CD4-positive, alpha-beta T cell treated with Interleukin-2 at 100 ng/mL for 4 hours (primary cell): Measurements from ENCODE around the gene DYNC1LI1.

Source experiments
- DNase-seq: peaks from one replicate; pipeline ENCODE4 v3.0.0-alpha.2; 2020; ENCODE audit warnings: low spot score

DYNC1LI1 gene

DNA sequence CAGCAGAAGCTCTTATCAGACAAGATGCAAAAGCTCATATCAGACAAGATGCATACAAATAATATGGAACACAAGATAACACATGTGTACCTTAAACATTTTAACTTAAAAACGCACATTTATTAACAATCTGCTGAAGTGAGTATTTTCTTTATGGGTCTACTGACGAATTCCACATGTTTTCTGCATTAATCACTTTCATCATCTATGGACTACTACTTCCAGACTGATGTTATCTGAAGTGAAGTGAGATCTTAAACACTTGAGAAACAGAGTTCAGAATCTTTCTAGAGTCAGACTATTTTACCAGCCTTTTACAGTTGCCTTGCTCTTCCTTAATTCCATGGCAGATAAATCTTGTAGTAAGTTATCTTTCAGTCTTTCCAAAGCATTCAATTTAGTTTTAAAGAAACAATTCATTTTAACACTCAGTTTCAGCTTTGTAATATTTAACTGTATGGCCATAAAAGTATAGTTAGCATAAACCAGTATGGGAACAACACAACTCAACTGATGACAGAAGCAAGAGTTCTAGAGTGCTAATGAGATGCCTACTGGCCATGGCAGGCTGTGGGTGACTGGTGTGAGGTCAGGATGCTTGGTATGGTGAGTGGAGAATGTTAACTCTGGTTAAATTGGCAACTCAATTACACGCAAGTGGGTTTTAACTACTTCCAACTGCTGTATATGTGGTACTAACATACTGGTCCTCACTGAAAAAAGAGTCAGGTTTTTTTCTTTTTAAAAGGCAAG, 77.8 kb downstream of the DYNC1LI1 start:
- DNase-seq = no peak

DNA sequence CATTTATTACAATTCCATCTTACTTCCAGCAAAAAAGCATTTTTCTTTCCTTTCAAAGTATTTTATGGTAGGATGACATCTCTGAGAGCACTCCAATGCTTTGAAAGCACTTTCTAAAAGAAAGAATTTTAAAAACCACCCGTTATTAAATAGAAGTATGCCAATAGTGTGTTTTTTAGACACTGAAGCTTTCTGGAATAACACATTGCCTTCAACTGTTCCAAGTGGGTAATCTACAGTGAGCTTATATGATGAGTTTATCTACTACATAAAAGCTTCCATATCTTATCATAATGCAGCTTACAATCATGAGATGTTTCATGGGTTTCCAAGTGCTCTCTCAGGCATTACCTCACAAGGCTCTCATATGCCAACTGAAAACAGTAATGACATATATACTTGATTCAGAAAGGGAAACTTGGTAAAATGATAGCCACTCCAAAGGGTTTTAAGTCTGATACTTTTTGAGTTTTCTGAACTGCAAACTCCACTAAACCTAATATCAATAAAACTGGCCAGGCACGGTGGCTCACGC, 82.1 kb downstream of the DYNC1LI1 start:
- DNase-seq = no peak

- DNase-seq = no peak
Measured at GRCh38 chr3:32487781-32488473, 82.7 kb downstream of the DYNC1LI1 start.

DNA sequence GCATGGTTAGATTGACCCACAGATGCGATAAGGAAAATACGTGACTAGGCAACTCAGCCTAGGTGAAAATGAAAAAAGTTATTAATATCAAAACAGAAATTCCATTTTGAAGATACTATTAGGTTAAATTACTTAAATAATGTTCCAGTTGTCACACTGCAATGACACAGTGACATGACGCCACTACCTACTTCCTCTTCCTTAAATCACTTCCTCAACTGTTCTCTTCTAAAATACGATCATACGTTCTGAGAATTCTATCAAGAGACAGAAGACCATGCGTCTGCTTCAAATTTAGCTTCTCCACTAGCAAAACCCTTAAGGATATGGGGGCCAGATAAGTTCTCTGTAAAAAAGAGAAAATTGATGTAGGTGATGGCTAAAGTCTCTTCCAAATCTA, 86.2 kb downstream of the DYNC1LI1 start:
- DNase-seq = no peak

- DNase-seq = no peak
Measured at GRCh38 chr3:32483772-32484171, 86.9 kb downstream of the DYNC1LI1 start.

- no peak for DNase-seq
Measured at GRCh38 chr3:32482693-32483092, 88.0 kb downstream of the DYNC1LI1 start.

- DNase-seq = no peak
Measured at GRCh38 chr3:32481791-32482631, 88.6 kb downstream of the DYNC1LI1 start.

DNA sequence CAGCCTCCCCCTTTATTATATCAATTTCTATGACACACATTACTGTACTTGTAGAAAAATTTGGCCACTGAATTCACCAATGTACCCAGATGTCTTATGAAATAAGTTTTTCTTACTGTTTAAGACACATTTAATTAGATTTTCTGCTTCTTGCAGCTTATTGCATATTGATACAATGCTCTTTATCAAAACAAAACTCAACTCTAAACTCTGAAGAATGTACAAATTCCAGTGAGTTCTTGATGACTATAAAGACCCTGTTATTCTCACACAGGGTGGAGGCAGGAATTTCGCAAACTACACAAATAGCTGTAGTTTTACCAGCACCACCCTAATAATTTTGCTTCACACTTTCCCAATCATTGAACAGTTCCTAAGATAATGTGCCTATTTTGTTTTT, 90.1 kb downstream of the DYNC1LI1 start:
- DNase-seq = no peak
